H7 (cell line): ENCODE results near the gene TAF4. TPM values are rescaled to one million over a fixed set of nuclear protein-coding genes. Genes with fewer than 3 reads are reported as not detected.
"Not testable (repeated sequence)": the region's sequence is repeated elsewhere in the genome, so short reads cannot be mapped to it uniquely, and the experiment has no call there.

Experiments used
- DNase-seq: peaks from one replicate; pipeline ENCODE4 v3.0.0; 2012
- H3K27me3 ChIP-seq: 2 replicates; pipeline ENCODE4 v1.6.0; 2011; ENCODE audit warnings: mild to moderate bottlenecking, low read length; ENCODE audit not compliant: control insufficient read depth, insufficient read depth
- H3K36me3 ChIP-seq: replicated peaks from 2 replicates; pipeline ENCODE4 v1.5.1; 2011; ENCODE audit warnings: low read length; ENCODE audit not compliant: control insufficient read depth, insufficient read depth
- H3K4me3 ChIP-seq: 2 replicates; pipeline ENCODE4 v1.5.1; 2011; ENCODE audit warnings: low read depth, mild to moderate bottlenecking, control low read depth, low read length, moderate library complexity; ENCODE audit not compliant: insufficient read depth
- total RNA-seq: library from RNA; depleted of rRNA; stranded (reverse); fragments of >200 nt; shearing (Covaris generic); gene quantifications from 2 replicates; pipeline ENCODE4 v1.2.3, GENCODE V29; 2014

Gene TAF4
- total RNA-seq, 1 experiment from 2014 or later: 8.0 TPM

DNA sequence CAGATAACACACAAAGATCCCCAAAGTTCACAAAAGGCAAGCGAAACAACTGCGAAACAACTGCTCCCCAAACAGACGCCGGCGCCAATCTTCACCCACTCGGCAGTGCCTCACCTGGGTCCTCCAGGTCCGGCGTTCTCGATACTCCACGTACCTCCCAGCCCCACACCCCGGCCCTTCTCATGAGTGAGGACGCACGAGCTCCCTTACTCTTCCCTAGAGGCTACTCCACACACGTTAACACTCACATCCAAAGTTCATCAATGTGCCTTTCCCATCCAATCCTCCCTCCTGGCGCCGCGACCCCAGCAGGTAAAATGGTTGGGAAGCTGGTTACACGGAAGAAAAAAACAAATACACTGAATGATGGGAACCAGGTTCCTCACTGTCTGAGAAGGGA is 77.0 kb downstream of the TAF4 start:
- peaks cover 9% of the 10 kb centered on the region for H3K36me3 ChIP-seq
- no peak overlapping the region for H3K4me3 ChIP-seq
- H3K27me3 ChIP-seq: no peaks in the 10 kb centered on the region
- DNase-seq: no peak

DNA sequence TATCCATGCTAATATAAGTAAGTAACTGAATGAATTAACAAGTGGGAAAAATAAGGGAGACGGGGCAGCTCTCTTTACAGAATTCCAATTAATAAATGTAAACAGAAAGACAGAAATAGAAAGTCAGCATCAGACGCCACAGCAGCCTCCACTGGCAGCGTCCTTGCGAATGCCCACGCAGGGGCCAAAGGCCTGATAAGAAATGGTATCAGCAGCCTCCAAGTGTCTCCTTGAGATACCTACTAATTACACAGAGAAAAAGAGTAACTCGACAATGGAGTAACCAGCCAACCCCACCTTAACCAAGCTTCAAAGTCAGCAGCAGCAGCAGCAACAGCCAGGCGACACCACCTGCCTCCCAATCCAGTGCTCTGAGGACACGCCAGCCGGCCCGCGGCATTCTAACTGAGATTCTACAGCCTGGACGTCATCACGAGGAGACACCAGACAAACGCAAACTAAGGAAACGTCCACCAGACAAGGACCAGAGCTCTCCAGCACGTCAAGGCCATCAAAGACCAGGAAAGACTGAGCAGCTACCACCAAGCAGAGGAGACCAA is 78.8 kb downstream of the TAF4 start:
- Histone ChIP-seq H3K27me3 (no peaks in the 10 kb centered on the region), H3K36me3 (peaks cover 5% of the 10 kb centered on the region), H3K4me3 (no peak overlapping the region)
- DNase-seq: no peak

DNA sequence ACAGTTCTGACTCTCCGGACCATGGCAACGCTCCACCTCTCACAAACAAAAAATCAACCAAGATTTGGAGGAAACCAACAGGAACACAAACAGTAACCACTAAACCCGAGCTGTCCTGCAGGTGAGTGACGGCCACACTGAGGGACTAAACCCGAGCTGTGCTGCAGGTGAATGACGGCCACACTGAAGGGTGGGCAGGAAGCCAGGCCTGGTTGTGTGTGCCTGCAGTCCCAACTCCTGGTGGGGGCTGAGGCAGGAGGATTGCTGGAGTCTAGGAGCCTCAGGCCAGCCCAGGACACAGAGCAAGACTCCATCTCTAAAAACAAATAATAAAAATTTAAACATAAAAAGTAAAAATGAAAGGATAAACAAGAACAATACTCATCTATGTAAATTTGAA is 80.6 kb downstream of the TAF4 start:
- H3K27me3 ChIP-seq: no peaks in the 10 kb centered on the region
- H3K4me3 ChIP-seq: no peak overlapping the region
- H3K36me3 ChIP-seq: peaks cover 5% of the 10 kb centered on the region
- no peak for DNase-seq

DNA sequence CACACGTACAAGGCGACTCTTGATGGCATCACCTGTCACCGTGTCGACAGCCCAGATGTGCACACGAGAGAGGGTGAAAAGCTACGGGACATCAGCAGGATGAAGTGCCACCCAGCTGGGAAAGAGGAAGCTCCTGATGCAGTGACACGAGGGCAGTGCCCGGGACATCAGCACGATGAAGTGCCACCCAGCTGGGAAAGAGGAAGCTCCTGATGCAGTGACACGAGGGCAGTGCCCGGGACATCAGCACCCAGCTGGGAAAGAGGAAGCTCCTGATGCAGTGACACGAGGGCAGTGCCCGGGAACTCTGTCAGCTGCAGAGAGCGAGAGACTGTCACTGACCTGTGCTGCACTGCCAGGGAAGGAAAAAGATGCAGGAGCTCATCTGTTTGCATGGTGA is 81.2 kb downstream of the TAF4 start:
- not testable (repeated sequence) for DNase-seq, H3K4me3 ChIP-seq, H3K27me3 ChIP-seq, H3K36me3 ChIP-seq

DNA sequence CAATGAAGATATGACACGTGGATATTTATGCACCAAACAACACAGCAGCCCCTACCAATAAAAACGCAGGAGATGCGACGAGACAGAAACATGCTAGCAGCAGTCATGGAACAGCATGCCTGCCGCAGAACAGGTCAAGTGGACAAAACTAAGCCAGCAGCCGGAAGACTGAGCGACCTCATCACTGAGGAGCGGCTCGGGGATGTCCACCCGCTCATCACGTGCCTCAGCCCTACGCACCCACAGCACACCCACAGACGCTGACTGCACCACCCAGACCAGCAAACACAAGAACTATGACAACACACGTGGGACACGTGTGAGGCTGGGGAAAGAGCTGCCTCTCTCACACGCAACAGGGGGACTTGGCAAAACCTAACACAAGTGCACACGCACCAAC is 81.7 kb downstream of the TAF4 start:
- Histone ChIP-seq H3K36me3 (peaks cover 6% of the 10 kb centered on the region), H3K27me3 (no peaks in the 10 kb centered on the region), H3K4me3 (no peak overlapping the region)
- no peak for DNase-seq

DNA sequence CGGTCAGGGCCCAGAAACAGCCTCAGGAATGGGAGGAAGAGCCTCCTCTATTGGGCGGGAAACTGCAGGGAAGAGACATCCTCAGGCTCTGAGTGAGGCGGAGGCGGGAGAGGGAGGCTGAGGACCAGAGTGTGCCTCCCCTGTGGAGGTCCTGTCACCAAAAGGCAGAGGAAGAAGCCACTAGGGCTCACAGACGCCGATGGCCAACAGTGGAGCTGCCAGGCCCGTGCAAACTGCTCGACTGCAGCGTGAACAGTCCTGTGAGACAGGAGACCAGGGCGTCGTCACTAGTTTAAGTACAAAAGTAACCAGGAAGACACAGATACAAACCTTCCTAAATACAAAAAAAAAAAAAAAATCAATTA is 82.7 kb downstream of the TAF4 start:
- Histone ChIP-seq H3K27me3 (no peaks in the 10 kb centered on the region), H3K4me3 (no peak overlapping the region), H3K36me3 (peaks cover 6% of the 10 kb centered on the region)
- DNase-seq: no peak

DNA sequence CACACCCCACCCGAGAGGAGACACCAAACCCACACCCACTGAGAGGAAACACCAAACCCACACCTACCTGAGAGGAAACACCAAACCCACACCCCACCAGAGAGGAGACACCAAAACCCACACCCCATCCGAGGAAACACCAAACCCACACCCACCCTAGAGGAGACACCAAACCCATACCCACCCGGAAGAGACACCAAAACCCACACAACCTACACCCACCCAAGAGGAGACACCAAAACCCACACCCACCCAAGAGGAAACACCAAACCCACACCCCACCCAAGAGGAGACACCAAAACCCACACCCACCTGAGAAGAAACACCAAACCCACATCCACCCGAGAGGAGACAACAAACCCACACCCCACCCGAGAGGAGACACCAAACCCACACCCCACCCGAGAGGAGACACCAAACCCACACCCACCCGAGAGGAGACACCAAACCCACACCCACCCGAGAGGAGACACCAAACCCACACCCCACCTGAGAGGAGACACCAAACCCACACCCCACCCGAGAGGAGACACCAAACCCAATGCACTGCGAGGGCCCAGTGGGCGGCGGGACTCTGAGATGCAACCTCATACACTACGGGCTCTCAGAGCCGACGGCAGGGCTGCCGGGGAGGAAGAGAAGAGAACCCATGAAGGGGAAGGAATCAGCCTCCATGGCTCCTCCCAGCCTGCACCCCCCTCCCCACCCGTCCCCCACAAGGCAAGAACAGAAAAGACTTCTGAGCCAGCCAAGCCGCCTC is 83.3 kb downstream of the TAF4 start:
- H3K27me3 ChIP-seq: no peaks in the 10 kb centered on the region
- DNase-seq: peak; percentile 67
- no peak overlapping the region for H3K4me3 ChIP-seq
- peaks cover 5% of the 10 kb centered on the region for H3K36me3 ChIP-seq

DNA sequence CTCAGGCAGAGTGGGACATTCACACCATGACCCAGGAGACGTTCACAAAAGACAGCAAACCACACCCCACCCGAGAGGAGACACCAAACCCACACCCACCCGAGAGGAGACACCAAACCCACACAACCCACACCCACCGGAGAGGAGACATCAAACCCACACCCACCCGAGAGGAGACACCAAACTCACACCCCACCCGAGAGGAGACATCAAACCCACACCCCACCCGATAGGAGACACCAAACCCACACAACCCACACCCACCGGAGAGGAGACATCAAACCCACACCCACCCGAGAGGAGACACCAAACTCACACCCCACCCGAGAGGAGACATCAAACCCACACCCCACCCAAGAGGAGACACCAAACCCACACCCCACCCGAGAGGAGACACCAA is 84.0 kb downstream of the TAF4 start:
- DNase-seq, H3K4me3 ChIP-seq, H3K36me3 ChIP-seq, H3K27me3 ChIP-seq: not testable (repeated sequence)

DNA sequence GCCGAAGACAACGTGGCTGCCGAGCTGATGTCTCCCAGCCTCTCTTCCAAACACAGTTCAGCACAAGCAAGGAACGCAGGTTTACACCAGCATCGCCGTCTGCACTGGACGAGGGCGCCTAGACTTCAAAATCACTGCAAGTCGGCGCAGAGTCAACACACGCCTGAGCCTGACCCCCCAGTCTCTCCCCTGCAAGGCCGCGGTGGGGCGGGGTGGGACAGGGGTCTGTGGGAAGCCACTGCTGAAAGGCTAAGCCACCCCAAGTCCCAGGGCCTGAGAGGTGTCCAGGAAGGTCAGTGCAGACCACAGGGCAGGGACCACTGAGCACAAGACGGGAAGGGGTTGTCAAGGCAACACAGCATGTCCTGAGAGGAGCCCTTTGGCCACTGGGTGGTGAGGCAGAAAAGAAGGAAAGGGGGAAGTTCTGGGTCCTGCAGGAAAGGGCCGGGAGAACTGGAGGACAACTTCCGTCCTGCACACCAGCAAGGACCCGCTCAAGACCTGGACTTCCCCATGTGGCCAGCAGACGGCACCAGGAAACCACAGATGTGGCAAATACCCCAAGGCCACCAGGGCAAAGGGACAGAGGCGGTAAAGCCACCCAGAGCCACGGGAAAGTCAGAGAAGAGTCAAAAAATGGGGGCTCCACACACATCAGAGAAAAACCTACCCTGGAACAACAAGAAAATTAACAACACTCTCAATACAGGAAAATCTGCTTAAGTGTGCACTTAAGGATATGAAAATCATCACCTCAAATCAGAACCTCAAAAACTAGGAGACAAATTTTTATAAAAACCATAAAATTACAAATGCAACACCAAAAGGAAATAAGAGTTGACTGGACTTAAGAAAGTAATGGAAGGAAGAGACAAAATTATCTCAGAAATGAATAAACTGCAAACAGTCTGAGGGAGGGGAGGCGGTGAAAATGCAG is 84.8 kb downstream of the TAF4 start:
- peak; percentile 75 for DNase-seq
- no peak overlapping the region for H3K4me3 ChIP-seq
- H3K27me3 ChIP-seq: no peaks in the 10 kb centered on the region
- peaks cover 5% of the 10 kb centered on the region for H3K36me3 ChIP-seq

DNA sequence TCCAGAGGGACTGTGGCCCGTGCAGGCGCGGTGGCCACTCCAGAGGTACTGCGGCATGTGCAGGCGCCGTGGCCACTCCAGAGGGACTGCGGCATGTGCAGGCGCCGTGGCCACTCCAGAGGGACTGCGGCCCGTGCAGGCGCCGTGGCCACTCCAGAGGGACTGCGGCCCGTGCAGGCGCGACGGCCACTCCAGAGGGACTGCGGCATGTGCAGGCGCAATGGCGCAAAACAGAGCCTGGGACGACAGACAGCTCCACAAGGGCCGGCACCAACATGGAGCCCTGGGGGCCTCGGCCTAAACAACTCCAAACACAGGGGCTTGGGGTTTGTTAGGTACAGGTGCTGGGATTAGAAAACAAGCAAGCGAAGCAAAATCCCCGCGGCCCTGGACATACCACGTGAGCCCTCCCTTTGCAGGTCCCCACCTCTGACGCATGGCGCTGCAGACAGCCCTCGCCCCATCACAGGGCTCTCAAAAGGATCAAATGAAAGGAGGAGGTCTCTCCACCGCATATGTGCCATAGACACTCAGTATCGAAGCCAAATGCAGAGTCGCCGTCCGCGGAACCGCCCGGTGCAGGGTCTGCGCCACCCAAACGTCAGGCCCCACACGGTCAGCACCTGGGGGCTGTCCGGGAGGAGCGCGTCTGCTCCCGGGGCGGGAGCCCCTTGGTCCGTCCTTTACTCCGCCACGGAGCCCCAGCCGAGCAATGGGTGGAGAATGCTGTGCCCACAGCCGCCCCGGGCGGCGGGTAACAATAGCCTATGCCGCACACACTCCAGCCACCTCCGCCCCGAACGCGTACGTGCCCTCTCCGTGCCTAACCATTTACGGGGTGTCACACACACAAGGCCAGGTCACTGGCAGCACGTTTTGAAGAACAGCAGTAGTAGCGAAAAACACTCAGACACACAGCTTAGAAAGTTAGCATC is 85.7 kb downstream of the TAF4 start:
- DNase-seq: no peak
- peaks cover 4% of the 10 kb centered on the region for H3K36me3 ChIP-seq
- H3K4me3 ChIP-seq: no peak overlapping the region
- no peaks in the 10 kb centered on the region for H3K27me3 ChIP-seq

DNA sequence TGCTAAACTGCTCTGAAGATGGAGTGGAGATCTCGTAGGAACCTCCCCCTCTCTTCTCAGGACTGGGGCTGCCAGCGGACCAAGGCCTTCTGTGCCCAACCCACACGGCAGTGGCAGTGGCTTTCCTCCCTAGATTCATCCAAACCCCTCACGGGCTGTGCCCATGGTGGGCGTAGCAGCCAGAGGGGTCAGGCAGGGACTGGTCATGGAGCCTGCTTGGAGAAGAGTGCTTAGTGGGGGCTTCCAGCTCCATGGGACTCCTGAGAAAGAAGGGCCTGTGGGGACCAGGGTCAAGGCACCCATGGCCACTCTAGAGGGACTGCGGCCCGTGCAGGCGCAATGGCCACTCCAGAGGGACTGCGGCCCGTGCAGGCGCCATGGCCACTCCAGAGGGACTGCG is 86.6 kb downstream of the TAF4 start:
- no peak for DNase-seq
- Histone ChIP-seq H3K36me3 (peaks cover 3% of the 10 kb centered on the region), H3K27me3 (no peaks in the 10 kb centered on the region), H3K4me3 (no peak overlapping the region)

DNA sequence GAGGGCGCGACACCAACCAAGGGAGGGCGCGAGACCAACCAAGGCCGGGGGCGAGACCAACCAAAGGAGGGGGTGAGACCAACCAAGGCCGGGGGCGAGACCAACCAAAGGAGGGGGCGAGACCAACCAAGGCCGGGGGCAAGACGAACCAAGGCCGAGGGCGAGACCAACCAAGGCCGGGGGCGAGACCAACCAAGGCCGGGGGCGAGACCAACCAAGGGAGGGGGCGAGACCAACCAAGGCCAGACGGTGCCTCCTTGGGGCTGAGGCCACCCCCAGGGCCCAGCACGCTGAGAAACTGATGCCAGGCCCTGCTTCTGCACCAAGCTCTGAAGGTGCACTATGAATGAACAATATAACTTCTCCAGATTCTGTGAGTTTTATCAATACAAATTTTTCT is 87.2 kb downstream of the TAF4 start:
- no peak for DNase-seq
- Histone ChIP-seq H3K36me3 (peaks cover 6% of the 10 kb centered on the region), H3K27me3 (no peaks in the 10 kb centered on the region), H3K4me3 (no peak overlapping the region)

DNA sequence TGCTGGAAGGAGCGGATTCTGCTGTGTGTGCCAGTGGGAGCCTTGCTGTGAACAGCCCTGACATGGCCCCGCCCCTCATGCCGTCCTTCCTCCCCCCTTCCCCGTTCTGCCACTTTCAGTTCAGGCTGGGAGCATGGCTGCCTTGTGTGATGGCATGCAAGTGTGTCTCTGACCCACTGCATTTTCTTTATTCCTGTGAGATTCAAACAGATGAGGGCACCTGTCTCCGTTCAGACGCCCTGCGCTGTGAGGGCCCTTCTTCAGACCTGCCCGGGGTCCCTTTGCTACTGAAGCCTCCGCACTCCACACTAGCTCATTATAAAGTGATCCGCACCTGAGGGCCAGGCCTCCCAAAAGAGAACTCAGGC is 88.3 kb downstream of the TAF4 start:
- Histone ChIP-seq H3K27me3 (no peaks in the 10 kb centered on the region), H3K4me3 (no peak overlapping the region), H3K36me3 (peaks cover 8% of the 10 kb centered on the region)
- no peak for DNase-seq
